Measurements from ENCODE around the gene CSNK1A1. TPM values are rescaled to one million over a fixed set of nuclear protein-coding genes. Genes with fewer than 3 reads are reported as not detected.

The CSNK1A1 gene
- total and polyA plus RNA-seq, 2 of the 4 experiments (the other 2 are of a cell fraction), result 140 to 419 TPM

GRCh38 chr5:149541893-149542292, 9.3 kb downstream of the CSNK1A1 start:
- H2AFZ ChIP-seq (replicated peaks; ENCODE audit: low read length, poor library complexity), result no peak overlapping the region
- no peak overlapping the region for H2BK15ac ChIP-seq (ENCODE audit: low read depth, low read length)
- H3K9me3 ChIP-seq (ENCODE audit: control insufficient read depth, insufficient read depth, low read length), result no peaks in the 10 kb centered on the region
- peaks cover 10% of the 10 kb centered on the region for H3K9me1 ChIP-seq (ENCODE audit: insufficient read depth, low read length)
- DNase-seq (no peak), ATAC-seq (ENCODE audit: low read depth) (no peak)
- no peak overlapping the region for H3K18ac ChIP-seq (ENCODE audit: low read depth, low read length)
- H3K56ac ChIP-seq (ENCODE audit: extremely low read depth, insufficient read depth, low read length), result no peak overlapping the region
- peaks cover 15% of the 10 kb centered on the region for H3K4me1 ChIP-seq (ENCODE audit: control insufficient read depth, insufficient read depth, low read length)
- H2BK120ac ChIP-seq (ENCODE audit: low read depth, low read length), result no peak overlapping the region
- H3K14ac ChIP-seq (replicated peaks; ENCODE audit: low read depth, low read length), result no peak overlapping the region
- dilution Hi-C loops (cut with HindIII; ENCODE audit: low sequenced_read_pairs, unreplicated experiment) (no loop called here), intact Hi-C loops (cut with micrococcal nuclease) (no loop called here), in situ Hi-C loops (cut with MboI; ENCODE audit: low sequenced_read_pairs) (no loop called here)
- ChIA-PET POLR2A (ENCODE audit: unreplicated experiment) (interaction anchor here (0.6 kb wide), 1 partner anchor 414 kb away, joined by 4 read pairs; no protein-coding TSS in a partner anchor), CTCF (interaction anchor here (0.6 to 0.7 kb wide), 2 partner anchors 18 to 37 kb away, joined by 4 to 6 read pairs; no protein-coding TSS in a partner anchor)
- no peak overlapping the region for H2AK9ac ChIP-seq (replicated peaks; ENCODE audit: low read depth, low read length, poor library complexity)
- no peak overlapping the region for H4K91ac ChIP-seq (ENCODE audit: insufficient read depth, low read depth, low read length)
- H4K20me1 ChIP-seq (ENCODE audit: insufficient read depth, low read length), result peaks cover 96% of the 10 kb centered on the region
- TF ChIP-seq CHD1 (IDR thresholded peaks at IDR 0.05; ENCODE audit: low read depth, low read length) (no peak), MXI1 (IDR thresholded peaks at IDR 0.05; ENCODE audit: borderline replicate concordance, low read depth, low read length) (no peak), MAZ (IDR thresholded peaks at IDR 0.05; ENCODE audit: borderline replicate concordance, low read depth, low read length) (no peak), POLR2A (IDR thresholded peaks at IDR 0.05; ENCODE audit: low read depth, low read length) (no peak), BHLHE40 (IDR thresholded peaks at IDR 0.05; ENCODE audit: low read depth, low read length) (no peak), RAD21 (IDR thresholded peaks at IDR 0.05; ENCODE audit: low read length) (no peak), USF2 (IDR thresholded peaks at IDR 0.05; ENCODE audit: low read depth, low read length) (no peak), CEBPB (IDR thresholded peaks at IDR 0.05; ENCODE audit: low read depth, low read length) (no peak), RCOR1 (IDR thresholded peaks at IDR 0.05; ENCODE audit: insufficient replicate concordance, low read length) (no peak), MAFK (IDR thresholded peaks at IDR 0.05; ENCODE audit: low read depth, low read length) (no peak), SMC3 (IDR thresholded peaks at IDR 0.05; ENCODE audit: low read depth, low read length) (no peak), CTCF (conservative IDR thresholded peaks at IDR 0.05; ENCODE audit: low read depth, low read length) (no peak), NFE2L2 (IDR thresholded peaks at IDR 0.05; ENCODE audit: low read depth, low read length) (no peak), RFX5 (IDR thresholded peaks at IDR 0.05; ENCODE audit: low read depth, low read length) (no peak), FOS (IDR thresholded peaks at IDR 0.05; ENCODE audit: low read depth, low read length) (no peak)
- TF ChIP-seq, protein P1, sequence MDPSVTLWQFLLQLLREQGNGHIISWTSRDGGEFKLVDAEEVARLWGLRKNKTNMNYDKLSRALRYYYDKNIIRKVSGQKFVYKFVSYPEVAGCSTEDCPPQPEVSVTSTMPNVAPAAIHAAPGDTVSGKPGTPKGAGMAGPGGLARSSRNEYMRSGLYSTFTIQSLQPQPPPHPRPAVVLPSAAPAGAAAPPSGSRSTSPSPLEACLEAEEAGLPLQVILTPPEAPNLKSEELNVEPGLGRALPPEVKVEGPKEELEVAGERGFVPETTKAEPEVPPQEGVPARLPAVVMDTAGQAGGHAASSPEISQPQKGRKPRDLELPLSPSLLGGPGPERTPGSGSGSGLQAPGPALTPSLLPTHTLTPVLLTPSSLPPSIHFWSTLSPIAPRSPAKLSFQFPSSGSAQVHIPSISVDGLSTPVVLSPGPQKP (IDR thresholded peaks at IDR 0.05; ENCODE audit: borderline replicate concordance, low read depth, low read length), result no peak
- no peak overlapping the region for H4K8ac ChIP-seq (ENCODE audit: low read depth in 2 of 2, low read length in 2 of 2)
- H3K4me2 ChIP-seq (ENCODE audit: low read depth, low read length), result no peak overlapping the region
- no peak overlapping the region for H3K4ac ChIP-seq (ENCODE audit: low read depth, low read length)
- no peak overlapping the region for H2AK5ac ChIP-seq (ENCODE audit: low read depth, low read length)
- no TSS peak for BruUV-seq (replicated peaks)
- H2BK5ac ChIP-seq (ENCODE audit: low read depth, low read length, poor library complexity, severe bottlenecking), result no peak overlapping the region
- no peak overlapping the region for H3K4me3 ChIP-seq (ENCODE audit: insufficient read depth, low read depth, low read length)
- H3K23ac ChIP-seq (ENCODE audit: low read depth, low read length), result no peak overlapping the region
- no peak overlapping the region for H3K9ac ChIP-seq (ENCODE audit: low read depth, low read length)
- peaks cover 38% of the 10 kb centered on the region for H3K36me3 ChIP-seq (ENCODE audit: control insufficient read depth, insufficient read depth, low read length)
- no peak overlapping the region for H4K5ac ChIP-seq (ENCODE audit: low read depth, low read length)
- no peak overlapping the region for H3K27ac ChIP-seq (ENCODE audit: insufficient read depth, low read length)
- H3K79me1 ChIP-seq (ENCODE audit: low read depth in 1 of 2, low read length in 2 of 2), result peaks cover 0 to 10% of the 10 kb centered on the region in 2 experiments; a peak in 2 of 4 replicates
- H3K27me3 ChIP-seq (ENCODE audit: control insufficient read depth, insufficient read depth, low read length), result no peaks in the 10 kb centered on the region
- H2BK20ac ChIP-seq (ENCODE audit: low read depth, low read length), result no peak overlapping the region
- 83% methylated on average over 2 of the region's 6 CpGs; no CpG with 5 or more reads in 1 of the 2 experiments for WGBS, 2 experiments (ENCODE audit: extremely low coverage in 2 of 2, insufficient read length in 1 of 2)
